Measurements from ENCODE around the gene ARHGAP23.
"Not testable (repeated sequence)": the region's sequence is repeated elsewhere in the genome, so short reads cannot be mapped to it uniquely, and the experiment has no call there.

The ARHGAP23 gene

DNA sequence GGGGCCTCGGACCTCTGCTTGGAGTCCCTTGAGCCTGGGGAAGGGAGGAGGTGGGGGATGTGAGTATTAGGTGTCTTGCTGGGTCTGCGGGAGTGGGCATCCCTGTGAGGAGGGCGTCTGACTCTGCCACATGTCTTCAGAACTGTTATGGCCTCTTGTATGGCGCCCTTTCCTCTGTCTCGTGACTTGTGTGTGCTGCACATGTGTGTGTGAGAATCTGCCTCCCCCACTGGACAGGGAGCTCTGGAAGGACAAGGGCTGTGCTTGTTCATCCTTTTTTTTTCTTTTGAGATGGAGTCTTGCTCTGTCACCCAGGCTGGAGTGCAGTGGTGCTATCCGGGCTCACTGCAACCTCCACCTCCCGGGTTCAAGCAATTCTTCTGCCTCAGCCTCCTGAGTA is 33.4 kb downstream of the ARHGAP23 start:
- DNase-seq = no peak

DNA sequence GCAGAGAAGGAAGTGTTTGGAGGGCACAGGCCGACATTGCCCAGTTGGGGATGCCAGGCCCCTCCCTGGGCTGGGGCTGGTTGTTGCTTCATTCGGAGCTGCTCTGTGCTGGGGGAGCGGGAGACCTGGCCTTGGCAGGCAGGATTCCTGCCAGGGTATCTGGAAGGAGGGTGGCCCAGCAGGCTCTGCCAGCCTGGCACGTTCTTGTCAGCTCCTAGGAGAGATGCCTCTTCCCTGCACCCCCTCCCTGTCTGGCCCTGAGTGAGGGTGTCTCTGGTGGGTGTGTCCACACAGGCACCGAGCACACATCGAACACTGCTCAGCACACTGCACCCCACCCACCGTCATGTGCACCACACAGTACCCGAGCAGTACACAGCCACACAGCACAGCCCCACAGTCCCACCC is 35.2 kb downstream of the ARHGAP23 start:
- no peak for DNase-seq

DNA sequence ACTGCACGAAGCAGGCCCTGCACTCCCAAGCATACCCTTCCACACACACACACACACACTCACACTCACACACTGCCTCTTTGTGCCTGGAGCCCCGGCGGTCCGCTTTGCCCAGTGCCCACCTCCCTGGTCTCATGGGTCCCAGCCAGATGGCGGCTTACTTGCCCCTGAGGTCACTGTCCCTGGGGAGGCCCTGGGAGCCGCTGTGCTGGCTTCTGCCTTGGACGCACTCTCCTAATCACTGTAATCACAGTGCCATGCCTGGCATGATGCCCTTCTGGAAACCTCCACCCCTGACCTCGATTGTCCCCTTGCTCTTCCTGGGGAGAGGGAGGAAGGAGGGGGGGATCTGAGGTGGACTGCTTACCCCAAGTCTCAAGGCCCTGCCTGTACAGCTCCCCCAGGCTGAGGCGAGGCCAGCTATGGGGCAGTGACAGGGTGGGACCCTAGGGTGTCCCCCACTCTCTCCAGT is 36.0 kb downstream of the ARHGAP23 start:
- DNase-seq = no peak

DNA sequence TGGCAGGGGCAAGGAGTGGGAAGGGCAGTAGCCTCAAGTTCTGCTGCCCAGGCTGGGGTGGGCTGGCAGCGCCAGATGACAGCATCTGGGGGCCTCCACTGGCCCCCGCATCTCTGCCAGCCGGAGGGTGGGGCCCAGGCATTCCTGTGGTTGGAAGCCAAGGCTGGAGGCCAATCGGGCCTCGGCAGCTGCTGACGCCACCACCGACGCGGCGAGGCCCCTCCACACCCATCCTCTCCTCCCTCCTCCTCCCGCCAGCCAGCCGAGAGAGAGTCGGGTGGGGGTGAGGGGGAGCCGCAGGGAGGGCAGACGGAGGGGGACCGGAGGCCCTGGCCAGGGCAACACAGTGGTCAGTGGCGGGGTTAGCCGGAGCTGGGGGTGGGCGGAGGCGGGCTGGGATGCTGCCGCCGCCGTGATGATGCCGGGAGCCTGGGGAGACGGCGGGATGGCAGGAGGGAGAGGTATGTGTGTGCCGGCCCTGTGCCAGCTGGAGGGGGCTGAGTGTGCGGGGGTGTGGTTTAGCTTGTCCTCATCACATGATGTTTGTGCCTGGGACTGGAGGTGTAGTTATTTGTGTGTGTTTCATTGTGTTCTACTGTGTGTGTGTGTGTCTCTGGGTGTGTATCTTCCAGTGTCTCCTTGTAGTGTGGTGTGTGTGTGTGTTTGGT is 36.6 kb downstream of the ARHGAP23 start:
- DNase-seq = peak; percentile 13

DNA sequence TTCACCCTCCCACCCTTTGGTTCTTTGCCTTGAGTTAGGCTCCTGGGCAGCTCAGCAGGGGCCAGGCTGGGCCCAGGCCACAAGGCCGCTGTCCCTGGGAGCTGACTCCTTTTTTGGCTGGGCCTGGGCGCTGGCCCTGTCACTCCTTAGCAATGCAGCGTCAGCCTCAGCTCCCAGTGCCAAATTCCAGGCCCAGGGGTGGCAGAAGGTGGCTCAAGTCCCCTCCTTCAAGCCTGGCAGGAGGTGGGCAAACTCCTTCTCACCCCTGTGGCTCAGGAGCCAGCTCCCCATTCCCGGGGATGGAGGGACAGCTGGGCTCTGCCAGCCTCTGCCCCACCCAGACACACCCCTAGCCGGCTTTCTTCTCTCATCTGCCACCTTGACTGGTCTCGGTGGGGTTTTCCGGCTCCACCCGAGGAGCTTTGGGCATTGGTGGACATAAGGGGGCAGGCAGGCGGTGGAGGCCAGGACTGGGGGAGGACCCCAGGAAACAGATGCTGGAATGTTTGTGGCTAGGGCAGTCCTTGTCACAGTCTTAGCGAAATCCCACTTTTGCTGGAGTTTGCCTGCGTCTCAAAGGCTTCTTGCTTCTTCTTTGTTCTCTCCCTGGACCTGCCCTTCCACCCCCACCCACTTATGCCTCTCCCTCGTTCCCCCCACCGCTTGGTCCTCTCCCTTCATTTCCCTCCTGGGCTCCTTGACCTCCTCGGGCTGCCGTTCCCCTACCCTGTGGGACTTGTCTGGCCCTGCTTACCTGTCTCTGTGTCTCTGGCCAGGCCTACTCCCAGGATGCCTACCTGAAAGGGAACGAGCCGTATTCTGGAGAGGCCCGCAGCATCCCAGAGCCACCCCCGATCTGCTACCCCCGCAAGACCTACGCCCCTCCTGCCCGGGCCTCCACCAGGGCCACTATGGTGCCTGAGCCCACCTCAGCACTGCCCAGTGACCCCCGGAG is 37.4 kb downstream of the ARHGAP23 start:
- no peak for DNase-seq

DNA sequence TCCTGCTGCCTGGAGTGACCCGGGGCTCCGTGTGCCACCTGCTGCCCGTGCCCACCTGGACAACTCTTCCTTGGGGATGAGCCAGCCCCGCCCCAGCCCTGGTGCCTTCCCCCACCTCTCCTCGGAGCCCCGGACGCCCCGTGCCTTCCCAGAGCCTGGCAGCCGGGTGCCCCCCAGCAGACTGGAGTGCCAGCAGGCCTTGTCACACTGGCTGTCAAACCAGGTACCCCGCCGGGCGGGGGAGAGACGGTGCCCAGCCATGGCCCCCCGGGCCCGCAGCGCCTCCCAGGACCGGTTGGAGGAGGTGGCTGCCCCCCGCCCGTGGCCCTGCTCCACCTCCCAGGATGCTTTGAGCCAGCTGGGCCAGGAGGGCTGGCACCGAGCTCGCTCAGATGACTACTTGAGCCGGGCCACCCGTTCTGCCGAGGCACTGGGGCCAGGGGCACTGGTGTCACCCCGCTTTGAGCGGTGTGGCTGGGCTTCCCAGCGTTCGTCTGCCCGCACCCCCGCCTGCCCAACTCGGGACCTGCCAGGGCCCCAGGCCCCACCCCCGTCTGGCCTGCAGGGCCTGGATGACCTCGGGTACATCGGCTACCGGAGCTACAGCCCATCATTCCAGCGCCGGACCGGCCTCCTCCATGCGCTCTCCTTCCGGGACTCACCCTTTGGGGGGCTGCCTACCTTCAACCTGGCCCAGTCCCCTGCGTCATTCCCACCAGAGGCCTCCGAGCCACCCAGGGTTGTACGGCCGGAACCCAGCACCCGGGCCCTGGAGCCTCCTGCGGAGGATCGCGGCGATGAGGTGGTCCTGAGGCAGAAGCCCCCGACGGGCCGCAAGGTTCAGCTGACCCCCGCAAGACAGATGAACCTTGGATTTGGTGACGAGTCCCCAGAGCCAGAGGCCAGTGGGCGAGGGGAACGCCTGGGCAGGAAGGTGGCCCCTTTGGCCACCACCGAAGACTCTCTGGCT is 38.4 kb downstream of the ARHGAP23 start:
- DNase-seq = no peak

DNA sequence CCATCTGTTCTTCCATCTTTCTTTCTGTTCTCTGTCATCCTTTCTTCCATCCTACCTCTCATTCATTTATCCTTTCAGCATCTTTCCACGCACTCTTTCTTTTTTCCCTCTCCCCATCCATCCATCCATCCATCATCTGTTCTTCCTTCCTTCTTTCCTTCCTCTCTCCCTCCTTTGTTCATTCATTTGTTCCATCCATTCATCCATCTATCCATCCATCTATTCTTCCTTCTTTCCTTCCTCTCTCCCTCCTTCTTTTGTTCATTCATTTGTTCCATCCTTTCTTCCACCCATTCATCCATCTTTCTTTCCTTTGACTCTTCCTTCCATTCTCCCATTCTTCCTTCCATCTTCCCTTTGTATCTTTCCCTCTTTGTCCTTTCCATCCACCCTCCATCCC is 39.2 kb downstream of the ARHGAP23 start:
- DNase-seq = no peak

DNA sequence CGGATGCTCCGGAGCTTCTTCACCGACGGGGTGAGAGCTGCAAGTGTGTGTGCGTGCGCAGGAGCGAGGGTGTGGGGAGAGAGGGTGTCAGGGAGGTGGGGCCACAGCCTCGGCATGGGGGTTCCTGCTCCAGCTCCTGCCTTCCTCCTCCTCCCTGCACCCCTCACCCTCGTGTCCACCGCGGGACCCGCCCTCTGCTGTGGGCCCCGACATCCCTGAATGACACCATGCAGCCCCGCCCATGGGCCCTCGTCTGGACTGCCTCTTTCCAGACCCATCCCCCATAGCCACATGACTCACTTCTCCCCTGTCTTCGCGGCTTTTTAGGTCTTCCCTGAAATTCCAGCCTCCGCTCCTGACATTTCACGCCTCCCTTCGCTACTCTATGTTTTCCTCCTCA is 41.6 kb downstream of the ARHGAP23 start:
- no peak for DNase-seq

DNA sequence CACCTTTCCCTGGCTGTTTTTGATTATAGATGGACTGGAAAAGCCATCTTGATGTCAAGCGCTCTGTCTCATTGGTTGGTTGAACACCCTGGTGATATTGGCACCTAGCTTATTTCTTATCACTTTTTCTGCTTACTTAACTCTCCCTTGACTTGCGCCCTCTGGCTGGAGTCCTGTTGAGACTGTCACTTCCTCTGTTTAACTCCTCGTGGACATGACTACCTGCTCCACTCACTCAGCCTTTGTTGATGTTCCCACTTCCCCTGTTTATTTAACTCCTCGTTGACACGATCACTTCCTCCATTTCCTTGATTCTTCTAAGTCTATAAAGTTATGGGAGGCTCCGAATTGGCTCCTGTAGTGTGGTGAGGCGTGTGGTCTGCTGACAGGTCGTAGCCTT is 43.0 kb downstream of the ARHGAP23 start:
- DNase-seq = not testable (repeated sequence)

DNA sequence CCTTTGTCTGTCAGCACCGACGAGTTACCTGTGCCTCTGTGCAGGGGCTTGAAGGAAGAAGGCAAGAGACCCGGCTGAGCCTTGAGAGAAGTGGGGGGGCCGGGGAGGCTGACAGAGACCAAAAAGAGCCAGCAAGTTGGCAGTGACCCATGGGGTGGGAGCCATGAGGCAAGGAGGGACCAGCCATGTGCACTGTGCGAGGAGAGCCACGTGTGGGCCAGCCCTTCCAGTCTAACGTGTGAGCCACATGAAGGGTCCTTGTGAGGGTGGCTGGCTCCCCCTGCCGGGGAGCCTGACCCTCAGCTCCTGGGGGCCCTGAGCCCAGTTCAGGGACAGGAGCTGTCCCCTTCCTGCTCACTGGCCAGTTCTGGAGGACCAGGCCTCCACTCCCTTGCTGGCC is 46.4 kb downstream of the ARHGAP23 start:
- not testable (repeated sequence) for DNase-seq

DNA sequence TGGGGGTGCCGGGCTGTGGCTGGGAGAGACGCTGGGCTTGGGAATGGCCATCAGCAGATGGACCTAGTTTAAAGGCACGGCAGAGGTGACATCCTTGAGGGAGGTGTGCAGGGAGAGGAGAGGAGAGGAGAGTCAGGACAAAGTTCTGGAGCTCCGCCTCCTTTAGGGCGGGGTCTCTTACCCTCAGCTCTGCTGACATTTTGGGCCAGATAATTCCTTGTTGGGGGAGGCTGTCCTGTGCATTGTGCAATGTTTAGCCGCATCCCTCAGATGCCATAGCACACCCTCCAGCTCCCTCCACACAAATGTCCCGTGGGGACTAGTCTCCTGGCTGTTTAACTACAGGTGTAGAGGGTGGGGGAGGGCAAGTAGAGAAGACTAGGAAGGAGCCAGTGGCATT is 48.3 kb downstream of the ARHGAP23 start:
- DNase-seq = no peak

DNA sequence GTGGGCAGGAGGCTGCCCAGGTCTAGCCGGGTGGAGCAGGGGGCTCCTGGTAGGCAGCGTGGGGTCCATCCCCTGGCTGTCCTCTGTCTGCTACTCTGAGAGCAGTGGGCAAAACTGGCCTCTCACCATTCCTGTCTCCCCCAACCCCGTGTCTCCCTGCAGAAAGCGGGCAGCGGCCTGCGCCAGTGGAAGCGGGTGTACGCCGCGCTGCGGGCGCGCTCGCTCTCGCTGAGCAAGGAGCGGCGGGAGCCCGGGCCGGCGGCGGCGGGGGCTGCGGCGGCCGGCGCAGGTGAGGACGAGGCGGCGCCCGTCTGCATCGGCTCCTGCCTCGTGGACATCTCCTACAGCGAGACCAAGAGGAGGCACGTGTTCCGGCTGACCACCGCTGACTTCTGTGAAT is 49.2 kb downstream of the ARHGAP23 start:
- not testable (repeated sequence) for DNase-seq

DNA sequence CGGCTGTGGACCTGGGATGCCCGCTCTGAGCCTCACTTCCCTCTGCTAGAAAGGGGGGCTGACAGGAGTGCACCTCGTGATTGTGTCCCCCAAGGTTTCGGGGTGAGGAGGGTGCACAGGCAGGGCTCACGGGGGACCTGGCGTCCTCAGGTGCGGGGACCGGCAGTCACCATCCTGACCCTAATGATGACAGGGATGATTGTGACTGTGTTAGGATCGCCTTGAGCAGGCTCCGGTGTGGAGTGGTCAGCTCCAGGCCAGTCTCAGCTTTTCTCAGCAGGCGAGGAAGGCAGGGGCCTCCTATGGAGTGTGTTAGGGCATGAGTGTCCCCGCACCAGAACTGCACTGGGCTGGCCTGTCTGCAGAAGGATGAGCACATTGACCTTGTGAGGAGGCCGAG is 49.7 kb downstream of the ARHGAP23 start:
- DNase-seq = not testable (repeated sequence)

DNA sequence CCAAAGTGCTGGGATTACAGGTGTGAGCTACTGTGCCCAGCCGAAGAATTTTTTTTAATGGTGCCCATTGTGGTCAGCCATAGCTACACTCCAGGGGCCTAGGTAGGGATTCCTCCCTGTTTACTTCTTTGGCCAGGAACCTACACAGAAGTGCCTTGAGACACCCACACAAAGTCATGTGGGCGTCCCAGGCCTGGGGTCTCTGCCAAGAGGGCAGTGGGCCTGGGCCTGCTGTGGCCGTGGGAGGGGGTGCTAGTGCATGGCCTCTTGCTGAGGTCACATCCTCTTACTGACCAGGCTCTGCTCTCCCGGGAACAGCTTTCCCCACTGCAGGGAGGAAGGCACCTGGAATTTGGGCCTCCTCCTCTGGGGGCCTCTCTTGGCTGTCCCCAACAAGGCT is 50.4 kb downstream of the ARHGAP23 start:
- not testable (repeated sequence) for DNase-seq

DNA sequence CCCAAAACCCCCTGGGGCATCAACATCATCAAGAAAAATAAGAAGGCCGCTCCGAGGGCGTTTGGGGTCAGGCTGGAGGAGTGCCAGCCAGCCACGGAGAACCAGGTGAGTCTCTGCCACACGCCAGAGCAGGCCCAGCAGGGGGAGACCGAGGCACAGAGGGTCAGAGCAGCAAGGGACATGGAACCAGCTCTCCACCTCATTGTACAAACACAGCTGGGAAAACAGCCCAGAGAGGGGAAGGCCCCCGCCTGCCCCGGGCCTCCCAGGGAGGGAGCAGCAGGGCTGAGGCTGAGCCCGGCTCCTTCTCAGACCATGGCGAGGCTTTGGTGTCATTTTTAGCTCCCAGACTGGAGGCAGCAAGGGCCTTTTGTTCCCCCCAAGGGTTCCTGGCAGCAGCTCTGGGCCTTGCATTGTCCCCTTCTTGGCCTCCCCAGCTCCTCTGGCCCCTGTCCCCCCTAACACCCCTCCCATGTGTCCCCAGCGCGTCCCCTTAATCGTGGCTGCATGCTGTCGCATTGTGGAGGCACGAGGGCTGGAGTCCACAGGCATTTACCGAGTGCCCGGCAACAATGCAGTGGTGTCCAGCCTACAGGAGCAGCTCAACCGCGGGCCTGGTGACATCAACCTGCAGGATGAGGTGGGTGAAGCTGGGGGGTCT is 53.9 kb downstream of the ARHGAP23 start:
- DNase-seq = not testable (repeated sequence)

DNA sequence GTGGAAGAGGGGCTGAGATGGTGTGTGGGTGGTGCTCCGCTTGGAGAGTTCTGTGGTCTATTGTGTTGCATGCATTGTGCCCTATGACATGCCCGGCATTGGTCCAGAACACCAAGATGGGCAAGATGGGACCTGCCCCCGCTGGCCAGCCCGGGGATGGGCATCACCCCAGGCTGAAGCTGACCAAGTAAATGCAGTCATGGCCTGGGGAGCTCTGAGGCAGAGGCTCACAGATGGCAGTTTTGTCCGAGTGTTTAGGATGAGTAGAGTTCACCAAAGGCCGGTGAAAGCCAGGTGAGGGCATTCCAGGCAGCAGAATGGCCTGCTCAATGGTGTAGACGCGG is 54.4 kb downstream of the ARHGAP23 start:
- DNase-seq = not testable (repeated sequence)

DNA sequence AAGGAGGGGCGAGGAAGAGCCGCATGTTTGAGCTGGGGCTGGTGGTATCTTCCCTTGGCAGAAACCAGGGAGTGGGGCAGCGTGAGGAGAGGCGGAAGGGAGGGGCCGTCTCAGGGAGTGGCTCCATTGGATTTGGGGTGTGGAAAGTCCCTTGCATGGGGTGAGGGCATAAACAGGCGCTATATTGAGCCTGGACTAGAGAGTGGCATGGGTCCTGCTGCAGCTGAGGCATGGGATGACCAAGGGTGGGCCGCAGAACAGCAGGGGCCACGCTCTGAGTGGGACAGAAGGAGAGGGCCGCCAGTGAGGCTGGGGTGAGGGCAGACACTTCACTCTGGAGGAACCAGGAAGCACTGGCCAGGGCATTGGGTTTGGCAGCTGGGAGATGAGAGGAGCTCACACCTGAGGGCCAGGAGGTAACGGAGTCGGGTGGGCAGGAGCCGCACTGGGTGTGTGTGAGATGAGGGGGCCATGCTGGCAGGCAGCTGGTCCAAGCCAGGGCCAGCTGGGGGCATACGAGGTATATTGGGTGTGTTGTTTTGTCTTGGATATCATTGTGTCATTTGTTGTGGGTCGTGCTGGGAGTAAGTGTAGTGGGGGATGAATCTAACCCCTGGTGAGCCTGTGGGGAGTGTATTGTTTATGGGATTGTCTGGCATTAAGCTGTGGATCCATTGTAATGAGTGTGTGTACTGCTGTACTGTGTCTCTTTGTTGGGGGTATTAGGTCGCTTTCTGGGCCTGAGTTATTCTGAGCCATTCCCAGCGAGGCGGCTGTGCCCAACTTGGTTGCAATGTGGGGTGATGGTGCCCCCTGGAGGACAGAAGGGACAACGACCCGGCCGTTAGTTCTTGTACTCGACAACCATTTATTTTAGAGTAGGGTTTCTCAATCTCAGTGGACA is 56.2 kb downstream of the ARHGAP23 start:
- peak; percentile 28 for DNase-seq

DNA sequence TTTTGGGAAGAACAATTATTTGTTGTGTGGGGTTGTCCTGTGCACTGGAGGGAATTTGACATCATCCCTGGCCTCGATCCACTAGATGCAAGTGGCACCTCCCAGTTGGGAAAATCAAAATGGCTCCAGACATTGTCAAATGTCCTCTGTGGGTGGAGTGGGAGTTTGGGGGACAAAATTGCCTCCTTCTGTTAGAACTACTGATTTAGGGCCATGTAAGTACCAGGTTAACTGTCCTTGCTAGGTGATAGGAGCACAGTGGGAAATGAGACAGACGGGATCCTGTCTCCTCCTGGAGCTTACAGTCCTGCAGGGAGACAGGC is 56.8 kb downstream of the ARHGAP23 start:
- DNase-seq = no peak

DNA sequence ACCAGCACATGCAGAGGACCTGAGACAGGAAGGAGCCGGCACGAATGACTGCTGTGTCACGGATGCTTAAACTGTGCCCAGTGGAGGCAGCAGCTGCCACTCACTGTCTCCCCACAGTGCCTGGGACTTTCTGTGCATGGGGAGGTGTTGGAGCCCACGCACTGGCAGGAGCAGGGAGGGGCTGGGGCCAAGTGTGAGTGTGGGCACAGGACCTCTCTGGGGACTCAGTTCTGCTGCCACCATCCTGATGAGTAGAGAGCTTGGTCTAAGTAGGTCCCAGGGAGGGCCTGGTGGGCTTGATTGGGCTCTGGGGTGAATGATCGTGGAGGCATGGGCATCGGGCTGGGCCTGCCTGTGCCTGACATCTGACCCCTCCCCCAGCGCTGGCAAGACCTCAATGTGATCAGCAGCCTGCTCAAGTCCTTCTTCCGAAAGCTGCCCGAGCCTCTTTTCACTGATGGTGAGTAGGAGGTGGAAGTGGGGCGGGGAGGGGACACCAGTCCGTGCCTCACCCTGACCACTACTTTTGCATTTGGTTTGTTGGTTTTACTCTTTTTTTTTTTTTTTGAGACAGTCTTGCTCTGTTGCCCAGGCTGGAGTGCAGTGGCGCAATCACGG is 57.5 kb downstream of the ARHGAP23 start:
- not testable (repeated sequence) for DNase-seq

DNA sequence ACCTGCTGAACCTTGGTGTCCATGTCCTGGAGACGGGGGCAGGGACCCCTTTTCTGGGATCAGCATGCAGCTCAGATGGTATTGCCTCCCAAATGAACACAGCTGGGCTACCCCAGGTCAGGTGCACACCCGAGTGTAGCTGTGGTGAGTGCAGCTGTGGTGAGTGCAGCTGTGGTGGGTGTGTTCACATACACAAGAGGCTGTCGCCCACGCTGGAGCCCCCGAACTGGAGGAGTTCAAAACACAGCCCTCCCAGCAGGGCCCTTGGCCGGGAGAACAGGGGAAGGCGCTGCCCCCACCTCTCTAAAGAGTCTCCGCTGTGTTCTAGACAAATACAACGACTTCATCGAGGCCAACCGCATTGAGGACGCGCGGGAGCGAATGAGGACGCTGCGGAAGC is 61.5 kb downstream of the ARHGAP23 start:
- not testable (repeated sequence) for DNase-seq

Measured in NCI-H2107 (cell line).